K562 (cell line): ENCODE measurements around the gene MOB3B. TPM values are rescaled to one million over a fixed set of nuclear protein-coding genes. Genes with fewer than 3 reads are reported as not detected.

Experiments used
- ATAC-seq: fragments of 200-7000 bp; cut with Tn5 transposase; 3 replicates; pipeline ENCODE4 v1.9.1; 2020; ENCODE audit warnings: moderate library complexity
- BruUV-seq: library from RNA; stranded (reverse); fragments of 400-500 nt; replicated peaks from 2 replicates; lab custom pipeline; 2021; lab: Mats Ljungman, UMichigan
- CTCF ChIA-PET: fragments of 300-600 bp; formaldehyde crosslinking; extraction: SDS; loops from one replicate; lab custom pipeline; 2021; ENCODE audit warnings: low intra/inter-chr PET ratio; lab: Yijun Ruan, JAX
- POLR2A ChIA-PET: fragments of 300-600, 350-650 bp; sonication (Branson Sonifier 250); formaldehyde crosslinking; extraction: SDS; loops from one replicate; lab custom pipeline; 2021; ENCODE audit warnings: antibody characterized with exemption, inconsistent platforms; lab: Yijun Ruan, JAX
- DNase-seq, 4 experiments: peaks; one replicate each; pipeline versions ENCODE4 v3.0.0 to v3.0.0-alpha.2; 2011 to 2018; ENCODE audit warnings: low spot score in 3 of 4, mixed read lengths in 3 of 4; ENCODE audit errors: extremely low read depth in 1 of 4
- FAIRE-seq: peaks from 2 replicates; lab custom pipeline; 2011; peaks lifted over from hg19 to GRCh38; lab: Jason Lieb, UNC
- H2AFZ ChIP-seq: 2 replicates; pipeline ENCODE4 v1.6.0; 2011; ENCODE audit warnings: low read depth, low read length, control low read depth, inconsistent platforms
- H3K27ac ChIP-seq: fragments of 200-600 bp; 3 replicates; pipeline ENCODE4 v1.8.0; 2011; ENCODE audit warnings: low read depth, mild to moderate bottlenecking, control low read depth, inconsistent platforms, low read length, moderate library complexity, mixed read lengths; ENCODE audit errors: extremely low read depth
- H3K27me3 ChIP-seq, 2 experiments: fragments of 300-600 bp in 1 of 2; 2 replicates in 1 of 2; 3 replicates in 1 of 2; pipeline versions ENCODE4 v1.6.0 to v1.8.0; 2011; ENCODE audit warnings: inconsistent platforms in 2 of 2, low read length in 2 of 2, mild to moderate bottlenecking in 1 of 2, mixed read lengths in 1 of 2, moderate library complexity in 1 of 2; ENCODE audit not compliant: control insufficient read depth in 2 of 2, insufficient read depth in 2 of 2
- H3K36me3 ChIP-seq: fragments of 300-600 bp; 3 replicates; pipeline ENCODE4 v1.8.0; 2011; ENCODE audit warnings: mild to moderate bottlenecking, low read length, inconsistent platforms; ENCODE audit not compliant: control insufficient read depth, insufficient read depth
- H3K4me1 ChIP-seq, 2 experiments: fragments of 200-600 bp in 1 of 2; replicated peaks in 1 of 2; 2 replicates in 1 of 2; 3 replicates in 1 of 2; pipeline versions ENCODE4 v1.5.1 to v1.8.0; 2011; ENCODE audit warnings: inconsistent platforms in 2 of 2, low read length in 2 of 2, mild to moderate bottlenecking in 1 of 2, mixed read lengths in 1 of 2, moderate library complexity in 1 of 2; ENCODE audit not compliant: control insufficient read depth in 2 of 2, insufficient read depth in 2 of 2
- H3K4me2 ChIP-seq: 2 replicates; pipeline ENCODE4 v1.6.1; 2011; ENCODE audit warnings: low read length, control low read depth, inconsistent platforms, mixed read lengths; ENCODE audit not compliant: insufficient read depth
- H3K4me3 ChIP-seq: fragments of 200-600 bp; sonication (generic), shearing (Covaris generic); 2 replicates; pipeline ENCODE4 v1.5.1; 2016; ENCODE audit warnings: control low read depth, inconsistent platforms
- H3K79me2 ChIP-seq: fragments of 200-600 bp; 3 replicates; pipeline ENCODE4 v1.8.0; 2011; ENCODE audit warnings: low read length, inconsistent platforms; ENCODE audit not compliant: control insufficient read depth, insufficient read depth
- H3K9ac ChIP-seq, 2 experiments: 2 replicates each; pipeline versions ENCODE4 v1.6.0 to v1.6.1; 2011; ENCODE audit warnings: low read depth in 2 of 2, low read length in 2 of 2, control low read depth in 1 of 2, inconsistent platforms in 1 of 2, mild to moderate bottlenecking in 1 of 2, mixed read lengths in 1 of 2; ENCODE audit not compliant: insufficient read depth in 1 of 2
- H3K9me1 ChIP-seq: one replicate; pipeline ENCODE4 v1.6.0; 2011; ENCODE audit warnings: inconsistent platforms, mild to moderate bottlenecking, low read length, moderate library complexity; ENCODE audit not compliant: control insufficient read depth, insufficient read depth
- H3K9me3 ChIP-seq: replicated peaks from 2 replicates; pipeline ENCODE4 v1.5.1; 2011; ENCODE audit warnings: low read depth, low read length, inconsistent platforms; ENCODE audit not compliant: control insufficient read depth, insufficient read depth
- H4K20me1 ChIP-seq: replicated peaks from 2 replicates; pipeline ENCODE4 v1.6.1; 2011; ENCODE audit warnings: low read length, inconsistent platforms, mixed read lengths; ENCODE audit not compliant: control insufficient read depth, insufficient read depth
- RBBP5 ChIP-seq: fragments of 200-600 bp; sonication (generic); IDR thresholded peaks from 2 replicates; pipeline ENCODE4 v1.6.1; 2012; ENCODE audit warnings: borderline replicate concordance, mild to moderate bottlenecking, low read length, control low read depth, inconsistent platforms; ENCODE audit not compliant: insufficient read depth, poor library complexity, severe bottlenecking
- SMARCB1 ChIP-seq: IDR thresholded peaks from 2 replicates; pipeline ENCODE4 v1.6.1; 2011; ENCODE audit warnings: improper control_type of control experiment, low read depth; ENCODE audit not compliant: insufficient read length
- WGBS: fragments of 100-300 bp; shearing (Covaris generic); methylation state at CpG from one replicate; pipeline ENCODE4 v1.1.6; 2016; ENCODE audit warnings: low coverage, mixed read lengths; ENCODE audit not compliant: insufficient coverage; ENCODE audit errors: missing lambda C conversion rate; 5-methylcytosine and 5-hydroxymethylcytosine counted together
- in situ Hi-C: fragments of 300-500 bp; cut with MboI; formaldehyde crosslinking; loops from 4 replicates; pipeline ENCODE4 v1.15.0; 2018; ENCODE audit warnings: inconsistent platforms, mixed read lengths
- intact Hi-C: fragments of 100-400 bp; cut with micrococcal nuclease; formaldehyde crosslinking; loops from 2 replicates; pipeline ENCODE4 v1.14.2; 2022
- polyA plus RNA-seq, 8 experiments: library from polyadenylated mRNA; depleted of rRNA in 4 of 8; stranded (reverse) in 5 of 8; unstranded in 3 of 8; fragments of >200 nt; fragmentation: Nextera tagmentation in 2 of 8; fragmentation: Illumina TruSeq in 1 of 8; extraction: Ambion mirVana in 2 of 8; extraction: Trizol in 1 of 8; gene quantifications; 2 replicates each; pipeline versions ENCODE4 v1.2.1 to v1.2.3, GENCODE V29; 2011 to 2014; ENCODE audit warnings: inconsistent platforms in 1 of 8, missing spikeins in 1 of 8
- total RNA-seq, 7 experiments: library from RNA; depleted of rRNA in 6 of 7; stranded (reverse); fragments of >200 nt in 6 of 7; fragmentation: Illumina TruSeq in 2 of 7; extraction: Trizol in 2 of 7; gene quantifications; 2 replicates each; pipeline versions ENCODE4 v1.2.1 to v1.2.3, GENCODE V29; 2011 to 2021; ENCODE audit warnings: low replicate concordance in 1 of 7
- TF ChIP-seq, protein P1 (sequence below): fragments of 250-450 bp; sonication (Bioruptor Pico); IDR thresholded peaks from 2 replicates; pipeline ENCODE4 v1.4.0; 2020
- TF ChIP-seq, protein P2 (sequence below): fragments of 250-450 bp; sonication (Bioruptor Pico); IDR thresholded peaks from 2 replicates; pipeline ENCODE4 v1.4.0; 2020; ENCODE audit warnings: mild to moderate bottlenecking
- TF ChIP-seq, protein P3 (sequence below), 2 experiments: fragments of 450-650 bp; IDR thresholded peaks; 2 replicates each; pipeline ENCODE4 v1.6.1; 2016; ENCODE audit warnings: mild to moderate bottlenecking in 2 of 2, borderline replicate concordance in 1 of 2, low read depth in 1 of 2, moderate library complexity in 1 of 2

Gene MOB3B
- total and polyA plus RNA-seq, 9 of the 15 experiments (the other 6 are each of a cell fraction or from before 2014, with no cell fraction given): 3.6 to 12.8 (median 7.2) TPM

DNA sequence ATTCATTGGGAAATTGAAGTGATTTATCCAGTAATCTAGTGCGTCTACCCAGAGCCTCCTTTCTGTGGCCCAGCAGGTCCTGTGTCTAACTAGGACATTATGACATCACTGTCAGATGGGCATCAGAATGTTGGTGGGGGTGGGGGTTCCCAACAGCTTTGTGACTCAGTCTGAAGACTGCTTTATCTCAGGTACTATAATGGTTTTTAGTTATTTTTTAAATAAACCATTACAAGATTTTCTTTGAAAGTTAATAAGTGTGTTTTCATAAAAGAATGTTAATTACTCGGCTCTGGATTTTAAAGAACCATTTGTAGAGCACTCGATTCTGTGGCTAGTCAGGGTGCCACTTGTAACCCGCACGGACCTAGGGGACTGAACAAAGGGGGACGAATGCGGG lies 232.6 kb downstream of the MOB3B start, which contains the start of gene EQTN:
Gene EQTN, minus strand, starts transcription at position 101 of the 400 bp plus-strand sequence. Its CDS starts 95 bp downstream, at position 6.
- Histone ChIP-seq H4K20me1 (no peaks in the 10 kb centered on the region), H3K9me3 (no peaks in the 10 kb centered on the region), H3K9me1 (no peaks in the 10 kb centered on the region), H3K9ac (no peak within 1 kb of the TSS), H3K27me3 (no peaks in the 10 kb centered on the region), H3K4me1 (no peaks in the 10 kb centered on the region), H3K36me3 (no peaks in the 10 kb centered on the region), H3K4me3 (no peak within 1 kb of the TSS), H3K4me2 (no peak within 1 kb of the TSS), H2AFZ (no peak within 1 kb of the TSS), H3K27ac (no peak within 1 kb of the TSS), H3K79me2 (no peaks in the 10 kb centered on the region)
- POLR2A ChIA-PET: no interaction called here
- ATAC-seq (no peak), DNase-seq (no peak), FAIRE-seq (no peak)
- in situ Hi-C loops: no loop called here
- intact Hi-C loops: no loop called here
- CTCF ChIA-PET: no interaction called here
- no TSS peak for BruUV-seq
- 39% methylated on average over 6 of the region's 7 CpGs for WGBS
- TF ChIP-seq, protein P1, sequence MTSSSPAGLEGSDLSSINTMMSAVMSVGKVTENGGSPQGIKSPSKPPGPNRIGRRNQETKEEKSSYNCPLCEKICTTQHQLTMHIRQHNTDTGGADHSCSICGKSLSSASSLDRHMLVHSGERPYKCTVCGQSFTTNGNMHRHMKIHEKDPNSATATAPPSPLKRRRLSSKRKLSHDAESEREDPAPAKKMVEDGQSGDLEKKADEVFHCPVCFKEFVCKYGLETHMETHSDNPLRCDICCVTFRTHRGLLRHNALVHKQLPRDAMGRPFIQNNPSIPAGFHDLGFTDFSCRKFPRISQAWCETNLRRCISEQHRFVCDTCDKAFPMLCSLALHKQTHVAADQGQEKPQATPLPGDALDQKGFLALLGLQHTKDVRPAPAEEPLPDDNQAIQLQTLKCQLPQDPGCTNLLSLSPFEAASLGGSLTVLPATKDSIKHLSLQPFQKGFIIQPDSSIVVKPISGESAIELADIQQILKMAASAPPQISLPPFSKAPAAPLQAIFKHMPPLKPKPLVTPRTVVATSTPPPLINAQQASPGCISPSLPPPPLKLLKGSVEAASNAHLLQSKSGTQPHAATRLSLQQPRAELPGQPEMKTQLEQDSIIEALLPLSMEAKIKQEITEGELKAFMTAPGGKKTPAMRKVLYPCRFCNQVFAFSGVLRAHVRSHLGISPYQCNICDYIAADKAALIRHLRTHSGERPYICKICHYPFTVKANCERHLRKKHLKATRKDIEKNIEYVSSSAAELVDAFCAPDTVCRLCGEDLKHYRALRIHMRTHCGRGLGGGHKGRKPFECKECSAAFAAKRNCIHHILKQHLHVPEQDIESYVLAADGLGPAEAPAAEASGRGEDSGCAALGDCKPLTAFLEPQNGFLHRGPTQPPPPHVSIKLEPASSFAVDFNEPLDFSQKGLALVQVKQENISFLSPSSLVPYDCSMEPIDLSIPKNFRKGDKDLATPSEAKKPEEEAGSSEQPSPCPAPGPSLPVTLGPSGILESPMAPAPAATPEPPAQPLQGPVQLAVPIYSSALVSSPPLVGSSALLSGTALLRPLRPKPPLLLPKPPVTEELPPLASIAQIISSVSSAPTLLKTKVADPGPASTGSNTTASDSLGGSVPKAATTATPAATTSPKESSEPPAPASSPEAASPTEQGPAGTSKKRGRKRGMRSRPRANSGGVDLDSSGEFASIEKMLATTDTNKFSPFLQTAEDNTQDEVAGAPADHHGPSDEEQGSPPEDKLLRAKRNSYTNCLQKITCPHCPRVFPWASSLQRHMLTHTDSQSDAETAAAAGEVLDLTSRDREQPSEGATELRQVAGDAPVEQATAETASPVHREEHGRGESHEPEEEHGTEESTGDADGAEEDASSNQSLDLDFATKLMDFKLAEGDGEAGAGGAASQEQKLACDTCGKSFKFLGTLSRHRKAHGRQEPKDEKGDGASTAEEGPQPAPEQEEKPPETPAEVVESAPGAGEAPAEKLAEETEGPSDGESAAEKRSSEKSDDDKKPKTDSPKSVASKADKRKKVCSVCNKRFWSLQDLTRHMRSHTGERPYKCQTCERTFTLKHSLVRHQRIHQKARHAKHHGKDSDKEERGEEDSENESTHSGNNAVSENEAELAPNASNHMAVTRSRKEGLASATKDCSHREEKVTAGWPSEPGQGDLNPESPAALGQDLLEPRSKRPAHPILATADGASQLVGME (CRISPR knock-in tag): no peak
- TF ChIP-seq RBBP5 (no peak), SMARCB1 (no peak)
- TF ChIP-seq, protein P2, sequence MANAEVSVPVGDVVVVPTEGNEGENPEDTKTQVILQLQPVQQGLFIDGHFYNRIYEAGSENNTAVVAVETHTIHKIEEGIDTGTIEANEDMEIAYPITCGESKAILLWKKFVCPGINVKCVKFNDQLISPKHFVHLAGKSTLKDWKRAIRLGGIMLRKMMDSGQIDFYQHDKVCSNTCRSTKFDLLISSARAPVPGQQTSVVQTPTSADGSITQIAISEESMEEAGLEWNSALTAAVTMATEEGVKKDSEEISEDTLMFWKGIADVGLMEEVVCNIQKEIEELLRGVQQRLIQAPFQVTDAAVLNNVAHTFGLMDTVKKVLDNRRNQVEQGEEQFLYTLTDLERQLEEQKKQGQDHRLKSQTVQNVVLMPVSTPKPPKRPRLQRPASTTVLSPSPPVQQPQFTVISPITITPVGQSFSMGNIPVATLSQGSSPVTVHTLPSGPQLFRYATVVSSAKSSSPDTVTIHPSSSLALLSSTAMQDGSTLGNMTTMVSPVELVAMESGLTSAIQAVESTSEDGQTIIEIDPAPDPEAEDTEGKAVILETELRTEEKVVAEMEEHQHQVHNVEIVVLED (CRISPR knock-in tag): no peak
- TF ChIP-seq, protein P3, sequence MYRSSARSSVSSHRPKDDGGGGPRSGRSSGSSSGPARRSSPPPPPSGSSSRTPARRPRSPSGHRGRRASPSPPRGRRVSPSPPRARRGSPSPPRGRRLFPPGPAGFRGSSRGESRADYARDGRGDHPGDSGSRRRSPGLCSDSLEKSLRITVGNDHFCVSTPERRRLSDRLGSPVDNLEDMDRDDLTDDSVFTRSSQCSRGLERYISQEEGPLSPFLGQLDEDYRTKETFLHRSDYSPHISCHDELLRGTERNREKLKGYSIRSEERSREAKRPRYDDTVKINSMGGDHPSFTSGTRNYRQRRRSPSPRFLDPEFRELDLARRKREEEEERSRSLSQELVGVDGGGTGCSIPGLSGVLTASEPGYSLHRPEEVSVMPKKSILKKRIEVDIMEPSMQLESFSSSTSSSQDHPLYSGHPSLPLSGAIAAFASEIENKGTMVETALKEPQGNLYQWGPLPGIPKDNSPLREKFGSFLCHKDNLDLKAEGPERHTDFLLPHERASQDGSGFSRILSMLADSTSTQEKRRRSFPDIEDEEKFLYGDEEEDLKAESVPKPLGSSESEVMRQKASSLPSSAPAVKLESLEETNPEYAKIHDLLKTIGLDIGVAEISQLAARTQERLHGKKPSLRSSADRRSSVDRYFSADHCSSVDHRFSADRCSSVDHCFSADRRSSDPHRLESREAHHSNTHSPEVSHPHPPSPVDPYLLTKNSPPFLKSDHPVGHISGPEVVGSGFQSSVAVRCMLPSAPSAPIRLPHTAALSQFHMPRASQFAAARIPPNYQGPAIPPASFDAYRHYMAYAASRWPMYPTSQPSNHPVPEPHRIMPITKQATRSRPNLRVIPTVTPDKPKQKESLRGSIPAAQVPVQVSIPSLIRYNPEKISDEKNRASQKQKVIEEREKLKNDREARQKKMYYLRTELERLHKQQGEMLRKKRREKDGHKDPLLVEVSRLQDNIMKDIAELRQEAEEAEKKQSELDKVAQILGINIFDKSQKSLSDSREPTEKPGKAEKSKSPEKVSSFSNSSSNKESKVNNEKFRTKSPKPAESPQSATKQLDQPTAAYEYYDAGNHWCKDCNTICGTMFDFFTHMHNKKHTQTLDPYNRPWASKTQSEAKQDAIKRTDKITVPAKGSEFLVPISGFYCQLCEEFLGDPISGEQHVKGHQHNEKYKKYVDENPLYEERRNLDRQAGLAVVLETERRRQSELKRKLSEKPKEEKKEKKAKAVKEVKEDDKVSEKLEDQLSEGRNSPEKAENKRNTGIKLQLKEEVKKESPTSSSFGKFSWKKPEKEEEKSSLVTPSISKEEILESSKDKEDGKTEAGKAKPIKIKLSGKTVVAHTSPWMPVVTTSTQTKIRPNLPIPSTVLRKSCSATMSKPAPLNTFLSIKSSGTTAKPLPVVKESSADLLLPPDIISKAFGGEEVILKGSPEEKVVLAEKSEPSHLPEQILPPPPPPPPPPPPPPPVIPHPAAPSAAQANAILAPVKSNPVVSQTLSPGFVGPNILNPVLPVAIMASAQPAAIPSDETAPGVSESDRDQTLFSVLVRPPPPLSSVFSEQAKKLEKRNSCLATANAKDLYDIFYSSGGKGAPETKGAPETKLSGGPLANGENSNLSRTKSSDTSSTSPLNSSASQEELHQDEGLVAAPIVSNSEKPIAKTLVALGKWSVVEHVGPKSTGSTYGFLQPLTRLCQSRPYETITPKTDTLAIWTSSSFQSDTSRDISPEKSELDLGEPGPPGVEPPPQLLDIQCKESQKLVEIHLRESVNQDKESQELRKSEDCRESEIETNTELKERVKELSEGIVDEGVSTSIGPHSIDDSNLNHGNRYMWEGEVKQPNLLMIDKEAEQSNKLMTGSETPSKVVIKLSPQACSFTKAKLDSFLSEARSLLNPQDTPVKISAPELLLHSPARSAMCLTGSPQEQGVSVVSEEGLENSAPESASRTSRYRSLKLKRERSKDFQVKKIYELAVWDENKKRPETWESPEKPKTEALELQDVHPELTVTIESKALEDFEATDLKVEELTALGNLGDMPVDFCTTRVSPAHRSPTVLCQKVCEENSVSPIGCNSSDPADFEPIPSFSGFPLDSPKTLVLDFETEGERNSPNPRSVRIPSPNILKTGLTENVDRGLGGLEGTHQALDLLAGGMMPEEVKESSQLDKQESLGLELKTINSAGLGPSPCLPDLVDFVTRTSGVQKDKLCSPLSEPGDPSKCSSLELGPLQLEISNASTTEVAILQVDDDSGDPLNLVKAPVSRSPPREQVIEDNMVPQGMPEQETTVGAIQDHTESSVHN (IDR thresholded peaks at IDR 0.05; ENCODE audit: borderline replicate concordance in 1 of 2, low read depth in 1 of 2): no peak
